SK-MEL-5 (cell line): ENCODE results near the gene AOPEP. TPM values are rescaled to one million over a fixed set of nuclear protein-coding genes. Genes with fewer than 3 reads are reported as not detected.

Source experiments
- DNase-seq: peaks from one replicate; pipeline ENCODE4 v3.0.0-alpha.2; 2016; ENCODE audit warnings: low read depth, low spot score
- in situ Hi-C: cut with HindIII; loops from 2 replicates; pipeline ENCODE4 v1.10.0; 2016; ENCODE audit warnings: low sequenced_read_pairs, high pct_unique_total_duplicates, low pct_unique_long_range_greater_than_20kb
- total RNA-seq: library from RNA; depleted of rRNA; stranded (reverse); fragments of >200 nt; shearing (Covaris generic); gene quantifications from 2 replicates; pipeline ENCODE4 v1.2.3, GENCODE V29; 2014

Gene AOPEP
- total RNA-seq, 1 experiment from 2014 or later = 20.8 TPM

DNA sequence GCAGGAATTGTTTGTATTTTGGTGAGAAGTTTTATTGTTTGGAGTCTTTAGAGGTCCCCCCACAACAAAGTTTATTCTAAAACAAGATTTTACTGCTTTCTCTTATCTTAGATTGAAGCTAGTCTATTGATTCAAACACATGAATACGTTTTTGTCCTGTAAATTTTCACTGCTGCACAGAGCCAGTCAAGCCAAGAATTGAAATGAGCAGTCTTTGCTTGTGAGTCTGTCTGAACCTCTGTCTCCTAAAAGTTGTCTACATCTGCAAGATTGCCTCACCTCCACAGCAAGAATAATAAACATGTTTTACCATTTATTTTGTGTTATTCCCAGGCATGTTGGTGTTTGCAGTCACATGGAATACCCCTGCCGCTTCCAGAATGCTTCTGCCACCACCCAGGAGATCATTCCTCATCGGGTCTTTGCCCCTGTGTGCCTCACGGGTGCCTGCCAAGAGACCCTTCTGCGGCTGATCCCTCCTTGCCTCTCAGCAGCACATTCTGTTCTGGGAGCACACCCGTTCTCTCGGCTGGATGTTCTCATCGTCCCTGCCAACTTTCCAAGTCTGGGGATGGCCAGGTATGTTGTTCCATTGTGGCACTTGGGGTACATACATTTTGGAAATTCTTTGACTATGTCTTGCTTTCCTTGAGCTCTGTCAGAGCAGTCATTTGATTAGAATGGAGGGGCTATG lies 74.1 kb downstream of the AOPEP start:
- in situ Hi-C loops = no loop called here
- no peak for DNase-seq

DNA sequence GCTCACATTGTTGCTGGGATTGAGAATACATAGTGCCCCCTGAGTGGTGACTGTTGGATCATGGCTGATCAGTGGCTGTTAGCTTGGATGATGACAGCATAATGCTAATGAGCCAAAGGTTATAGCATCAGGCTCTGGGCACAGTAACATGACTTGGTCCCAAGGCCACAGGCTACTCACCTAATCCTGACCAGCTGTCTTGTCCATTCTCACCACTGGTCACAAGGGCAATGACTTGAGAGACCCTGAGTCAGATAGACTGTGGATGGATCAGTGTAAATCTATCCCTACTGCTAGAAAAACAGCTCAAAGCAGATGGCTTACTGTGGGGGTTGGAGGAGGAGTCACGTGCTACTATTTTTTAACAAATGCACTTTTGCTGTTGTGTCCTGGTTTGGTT lies 74.7 kb downstream of the AOPEP start:
- in situ Hi-C loops = no loop called here
- DNase-seq = no peak

DNA sequence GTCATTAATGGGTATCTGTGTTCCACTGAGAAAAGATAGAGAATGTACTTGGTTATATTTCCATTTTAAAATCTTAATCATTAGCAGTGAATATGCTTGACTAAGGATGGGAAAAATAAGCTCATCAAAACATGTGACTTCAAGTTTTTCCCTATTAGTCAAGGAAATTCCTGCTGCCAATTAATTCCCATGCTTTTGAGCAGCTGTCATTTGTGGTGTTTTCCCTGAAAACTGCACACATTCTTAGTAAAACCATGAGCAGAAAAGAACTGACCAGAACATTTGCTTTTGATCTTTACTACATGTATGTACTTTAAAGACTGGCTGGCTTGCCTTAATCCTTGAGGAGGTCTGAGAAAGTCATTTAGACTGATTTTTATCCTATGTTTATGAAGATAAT lies 75.2 kb downstream of the AOPEP start:
- no peak for DNase-seq
- in situ Hi-C loops = no loop called here

DNA sequence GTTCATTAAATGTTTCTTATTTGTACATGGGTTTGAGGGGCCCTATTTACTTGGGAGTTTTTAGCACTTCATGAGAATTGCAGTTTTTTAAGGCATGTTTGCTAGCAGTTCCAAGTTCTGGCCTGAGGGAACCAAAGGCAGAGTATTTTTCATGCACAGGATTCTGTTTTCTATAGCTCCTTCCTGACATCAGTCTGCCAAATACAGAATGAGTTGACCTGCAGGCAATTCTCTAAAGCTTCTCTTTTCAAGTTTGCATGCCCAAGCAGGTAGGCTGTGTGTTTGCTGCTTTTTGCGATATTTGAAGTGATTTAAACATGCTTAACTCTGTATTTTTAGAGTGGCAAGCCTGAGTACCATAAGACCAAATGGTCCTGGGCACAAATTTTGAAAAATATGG lies 75.8 kb downstream of the AOPEP start:
- in situ Hi-C loops = no loop called here
- no peak for DNase-seq

DNA sequence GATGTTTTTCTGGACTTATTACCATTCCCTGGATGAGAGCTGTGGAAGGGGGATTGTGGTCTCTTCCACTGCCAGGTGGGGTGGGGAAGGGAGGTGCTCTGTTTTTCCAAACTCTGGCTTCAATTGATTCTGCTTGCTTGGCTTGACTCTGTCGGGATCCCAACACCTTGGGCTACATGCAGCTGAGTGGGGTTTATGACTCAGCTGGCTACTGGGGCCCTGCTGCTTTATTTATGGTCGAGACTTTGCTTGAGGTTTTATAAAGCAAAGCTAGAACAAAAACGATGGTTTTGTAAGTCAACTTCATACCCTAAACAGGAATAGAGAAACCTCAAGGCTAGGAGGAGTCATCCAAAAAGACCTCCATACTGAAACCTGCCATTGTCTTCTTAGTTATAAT lies 76.3 kb downstream of the AOPEP start:
- DNase-seq = no peak
- in situ Hi-C loops = no loop called here

DNA sequence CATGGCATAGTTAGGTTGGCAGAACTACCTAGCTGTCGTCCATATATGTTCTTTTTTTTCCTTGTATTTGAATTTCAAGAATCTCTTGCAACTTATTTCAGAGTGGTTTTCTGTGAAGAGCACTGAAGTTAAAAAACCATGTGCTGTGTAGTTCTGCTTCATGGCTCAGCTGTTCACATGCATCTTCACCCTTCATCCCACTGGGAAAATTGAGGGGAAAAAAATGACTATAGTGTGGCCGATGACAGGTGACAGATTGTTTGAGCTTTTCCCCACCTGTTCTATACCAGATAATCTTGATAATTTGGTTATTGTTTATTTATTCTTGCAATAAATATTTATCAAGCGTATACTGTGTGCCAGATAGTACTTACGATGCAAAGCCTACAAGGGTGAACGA lies 77.8 kb downstream of the AOPEP start:
- in situ Hi-C loops = no loop called here
- no peak for DNase-seq

DNA sequence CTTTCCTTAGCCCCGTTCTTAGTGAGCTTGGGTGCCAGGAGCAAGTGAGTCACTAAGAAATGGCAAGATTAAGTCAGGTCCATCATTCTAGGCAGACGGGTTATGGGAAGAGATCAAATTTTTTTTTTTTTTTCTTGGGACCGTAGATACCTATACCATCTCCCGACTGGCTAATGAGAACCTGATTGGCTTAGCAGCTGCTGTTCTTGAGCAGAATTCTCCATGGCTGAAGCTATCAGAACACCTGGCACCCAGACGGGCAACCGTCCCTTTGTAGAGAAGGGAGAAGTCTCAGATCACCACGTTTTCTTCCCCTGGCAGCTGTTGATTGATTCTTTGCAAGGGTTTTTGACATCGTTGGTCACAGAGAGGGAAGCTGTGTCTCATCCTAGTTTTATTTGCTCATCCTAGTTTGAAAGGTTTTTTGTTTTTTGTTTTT lies 78.6 kb downstream of the AOPEP start:
- in situ Hi-C loops = no loop called here
- no peak for DNase-seq

DNA sequence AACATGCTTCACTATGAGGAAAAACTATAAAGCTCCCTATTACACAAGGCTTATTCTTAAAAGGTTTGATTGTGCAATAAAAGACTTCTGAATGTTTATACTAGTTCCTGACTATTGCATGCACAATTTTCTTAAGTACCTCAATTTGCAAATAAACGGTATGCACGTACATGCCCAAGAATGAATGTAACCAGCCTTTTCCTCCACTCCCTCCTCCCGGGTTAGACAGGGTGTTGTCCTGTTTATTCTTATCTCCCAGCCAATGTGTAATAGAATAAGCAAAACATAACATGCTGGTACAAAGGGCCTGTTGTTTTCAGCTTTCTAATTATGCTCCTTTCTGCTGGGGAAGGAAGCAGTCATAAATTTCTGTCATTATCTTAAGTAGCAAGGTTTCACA lies 79.1 kb downstream of the AOPEP start:
- peak; percentile 81 for DNase-seq
- in situ Hi-C loops = no loop called here

DNA sequence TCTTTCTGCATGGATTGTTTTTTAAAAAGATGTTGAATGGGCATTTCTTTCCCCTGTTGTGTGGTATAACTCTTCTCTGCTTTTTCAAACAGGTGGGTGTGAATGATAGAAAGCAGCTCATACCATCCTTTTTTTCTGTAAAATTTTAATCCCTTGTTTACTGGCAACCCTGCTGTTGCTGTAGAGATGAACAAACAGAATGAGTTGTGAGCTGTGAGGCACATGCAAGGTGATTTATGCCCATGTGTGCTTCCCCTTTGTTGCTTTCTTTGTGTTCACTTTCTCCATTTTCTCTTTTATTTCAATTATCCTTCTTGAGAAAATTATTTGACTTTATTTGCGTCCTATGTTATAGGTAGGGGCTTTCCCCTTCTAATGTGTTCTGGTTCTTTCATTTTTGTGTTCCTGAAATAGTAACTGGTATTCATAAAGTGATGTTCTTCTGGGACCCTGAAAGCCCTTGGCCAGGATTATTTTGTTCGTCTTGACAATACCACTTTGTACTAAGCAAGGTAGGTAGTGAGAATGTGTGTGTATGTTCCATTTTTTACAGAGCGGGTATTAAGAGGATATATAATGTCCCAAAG lies 79.9 kb downstream of the AOPEP start:
- in situ Hi-C loops = no loop called here
- no peak for DNase-seq

DNA sequence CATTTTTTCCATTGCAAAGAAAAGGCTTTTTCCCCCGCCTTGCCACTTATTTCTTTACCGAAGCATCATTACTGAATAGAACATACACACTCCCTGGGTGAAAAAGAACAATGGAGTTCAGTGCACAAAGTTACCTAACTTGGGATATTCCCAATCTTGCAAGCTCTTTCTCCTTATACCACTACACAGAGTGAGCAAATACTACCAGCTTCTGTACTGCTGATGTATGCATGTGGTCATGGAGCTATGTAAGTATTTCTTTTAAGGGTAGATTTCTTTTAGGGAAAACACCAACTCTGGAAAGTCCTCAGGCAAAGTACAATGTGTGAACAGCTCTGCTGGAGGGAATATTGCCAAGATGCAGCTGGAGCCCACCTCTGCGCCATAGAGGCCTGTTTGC lies 81.1 kb downstream of the AOPEP start:
- in situ Hi-C loops = no loop called here
- DNase-seq = no peak

DNA sequence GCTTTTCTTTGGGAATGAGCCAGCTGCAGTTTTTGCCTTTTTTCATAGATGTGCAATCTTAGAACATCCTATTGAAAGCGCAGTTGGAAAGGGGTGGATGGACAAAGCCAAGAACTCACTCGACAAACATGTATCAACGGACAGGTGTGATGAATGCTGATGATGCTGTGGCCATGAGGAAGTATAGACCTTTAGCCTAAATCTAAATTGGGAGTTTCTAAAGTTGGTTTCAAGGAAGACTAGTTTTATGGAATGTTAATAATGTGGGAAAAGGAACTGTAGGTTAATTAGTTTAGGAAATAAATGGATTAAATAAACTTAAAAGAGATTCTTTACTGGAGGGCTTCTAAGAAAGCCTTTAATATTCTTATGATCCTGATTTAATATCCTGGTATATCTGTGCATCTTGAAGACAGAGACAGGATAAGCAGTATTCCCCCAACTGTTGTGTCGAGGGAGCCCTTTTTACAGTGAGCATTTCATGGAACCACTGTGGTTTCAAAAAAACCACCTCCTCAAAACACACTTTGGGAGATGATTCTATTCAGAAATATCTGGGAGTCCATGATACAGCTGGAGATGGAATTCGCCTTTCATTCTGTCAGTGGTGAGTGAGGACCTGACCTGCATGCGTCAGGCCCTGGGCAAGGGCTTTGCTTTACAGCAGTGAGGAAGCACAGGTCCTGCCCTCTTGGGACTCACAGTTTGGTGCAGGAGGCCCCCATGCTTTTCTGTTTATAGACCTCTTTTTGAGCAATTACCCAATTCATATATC lies 82.6 kb downstream of the AOPEP start:
- in situ Hi-C loops = no loop called here
- DNase-seq = no peak

DNA sequence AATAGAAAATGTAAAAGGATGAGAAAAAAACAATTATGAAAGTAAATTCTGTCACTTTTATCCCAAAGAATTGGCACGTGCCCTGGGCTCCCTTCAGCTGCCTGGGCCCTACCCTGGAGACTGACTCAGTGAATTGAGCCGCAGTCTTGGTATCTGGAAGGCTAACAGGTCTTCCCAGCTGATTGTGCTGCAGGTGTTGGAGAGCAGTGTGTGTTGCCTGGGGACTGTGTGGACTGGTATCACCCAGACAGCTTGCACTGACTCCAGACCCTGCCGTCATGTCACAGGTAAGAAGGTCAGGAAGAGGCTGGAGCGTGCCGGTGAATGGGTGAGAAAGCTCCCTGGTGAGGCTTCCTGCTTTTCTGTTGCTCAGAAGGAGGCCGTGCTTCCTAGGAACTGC lies 83.3 kb downstream of the AOPEP start:
- DNase-seq = no peak
- in situ Hi-C loops = no loop called here

DNA sequence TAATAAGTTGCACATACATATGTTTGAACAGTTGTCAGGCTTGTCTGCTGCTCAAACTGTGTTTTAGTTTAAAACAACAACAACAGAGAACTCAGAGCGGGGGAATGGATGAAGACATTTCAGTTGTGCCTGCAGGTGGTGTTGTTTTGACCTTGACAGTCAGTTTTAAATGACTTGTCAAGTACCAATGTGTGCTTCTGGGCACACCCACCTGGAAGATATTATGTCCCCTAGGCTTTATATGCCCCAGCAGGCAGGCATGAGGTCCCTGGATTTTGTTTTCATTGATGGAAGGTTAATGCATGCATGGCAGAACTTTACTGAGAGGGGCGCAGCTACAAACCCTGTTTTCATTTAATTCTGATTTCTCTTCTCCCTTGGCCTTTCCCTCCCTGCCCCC lies 84.6 kb downstream of the AOPEP start:
- in situ Hi-C loops = no loop called here

DNA sequence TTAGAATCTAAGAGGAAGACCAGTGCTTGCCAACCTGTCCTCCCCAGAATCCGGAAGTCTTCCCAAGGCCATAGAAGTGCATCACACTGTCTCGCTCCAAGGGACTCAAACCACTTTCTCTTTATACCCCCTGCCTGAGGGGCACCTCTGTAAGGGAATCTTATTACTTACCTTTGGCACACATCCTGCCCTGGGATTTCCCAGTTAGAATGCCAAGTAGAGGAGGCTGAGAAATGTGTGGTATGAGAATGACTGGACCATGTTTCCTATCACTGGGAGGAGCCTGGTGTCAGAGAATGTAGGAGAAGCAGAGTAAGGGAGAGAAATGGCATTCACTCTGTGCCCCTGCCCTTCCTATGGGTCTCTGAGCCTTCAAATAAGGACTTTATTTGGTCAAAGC lies 85.8 kb downstream of the AOPEP start:
- no peak for DNase-seq
- in situ Hi-C loops = no loop called here

More for the DNA sequence above, 84.6 kb downstream of the AOPEP start:
- no peak for DNase-seq

DNA sequence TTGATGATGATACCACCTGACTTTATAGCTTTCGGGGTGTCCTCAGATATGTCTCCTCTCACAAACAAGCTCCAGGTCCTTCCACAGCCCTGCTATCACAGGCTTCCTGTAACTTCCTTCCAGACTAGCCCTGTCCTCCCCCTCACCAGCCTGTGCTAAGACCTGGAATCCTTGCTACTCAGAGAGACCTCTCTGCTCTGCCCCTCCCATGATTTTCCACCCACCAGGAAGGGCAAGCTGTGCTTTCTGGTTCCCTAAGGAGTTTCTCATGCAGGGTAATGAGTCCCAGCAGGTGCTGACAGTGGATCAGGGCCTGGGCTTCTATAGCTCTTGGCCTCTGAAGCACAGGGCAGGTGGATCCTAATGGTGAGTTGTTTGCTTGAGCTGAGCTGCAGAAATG lies 86.9 kb downstream of the AOPEP start:
- in situ Hi-C loops = no loop called here
- DNase-seq = no peak

DNA sequence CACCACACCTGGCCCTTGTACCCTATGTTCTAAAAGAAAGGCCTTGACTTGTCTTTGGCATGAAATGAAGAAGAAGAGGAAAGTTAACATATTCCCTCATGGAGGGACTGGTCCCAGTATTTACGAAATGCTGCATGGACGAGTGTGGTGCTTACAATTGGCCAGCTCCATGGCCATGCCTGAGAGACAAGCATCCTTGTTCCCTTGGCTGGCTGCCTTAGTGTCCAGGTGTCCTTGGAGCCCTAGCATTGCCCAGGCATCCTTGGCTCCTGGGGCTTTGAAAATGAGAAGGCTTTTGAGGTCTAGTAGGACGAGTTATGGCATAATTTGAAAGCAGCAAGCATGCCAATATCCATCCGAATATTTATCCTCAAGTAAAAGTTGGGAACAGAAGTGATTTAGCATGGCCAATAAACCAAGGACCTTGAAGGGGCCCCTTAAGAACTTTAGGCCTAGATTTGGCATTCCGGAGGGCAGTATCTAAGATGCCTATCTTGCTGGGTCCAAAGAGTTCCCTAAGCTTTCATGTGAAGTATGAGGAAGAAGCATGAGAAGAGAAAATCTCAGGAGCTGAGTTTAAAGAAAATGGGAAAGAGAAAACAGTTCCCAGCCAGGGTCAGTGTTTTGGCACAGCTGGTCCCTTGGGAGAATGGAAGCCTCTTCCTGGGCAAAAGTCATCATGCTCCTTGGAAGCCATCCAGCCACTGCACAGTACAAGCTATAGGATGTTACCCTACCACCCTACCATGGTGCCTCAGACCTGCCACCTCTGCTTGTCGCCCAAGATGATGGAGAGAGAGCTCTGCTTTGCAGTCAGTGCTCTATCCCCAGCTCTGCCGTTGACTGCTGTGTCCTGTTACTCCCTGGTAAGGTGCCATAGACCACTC lies 91.0 kb downstream of the AOPEP start:
- in situ Hi-C loops = no loop called here
- DNase-seq = no peak

DNA sequence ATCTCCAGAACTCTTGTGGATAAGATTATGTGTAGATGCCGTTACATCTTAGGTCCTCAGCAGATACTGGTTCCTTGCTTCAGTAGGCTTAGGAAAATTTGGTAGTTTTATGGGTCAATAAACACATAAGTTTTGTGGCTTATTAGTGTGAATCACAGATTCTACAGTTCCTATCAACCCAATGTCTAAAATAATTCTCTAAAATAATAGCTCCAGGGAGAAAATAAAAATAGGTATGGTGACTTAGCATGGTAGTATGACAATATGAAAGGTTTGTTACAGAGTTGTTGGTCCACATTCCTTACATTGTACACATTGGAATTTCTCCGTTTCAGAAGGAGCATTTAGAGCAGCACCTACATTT lies 91.7 kb downstream of the AOPEP start:
- in situ Hi-C loops = no loop called here
- no peak for DNase-seq

DNA sequence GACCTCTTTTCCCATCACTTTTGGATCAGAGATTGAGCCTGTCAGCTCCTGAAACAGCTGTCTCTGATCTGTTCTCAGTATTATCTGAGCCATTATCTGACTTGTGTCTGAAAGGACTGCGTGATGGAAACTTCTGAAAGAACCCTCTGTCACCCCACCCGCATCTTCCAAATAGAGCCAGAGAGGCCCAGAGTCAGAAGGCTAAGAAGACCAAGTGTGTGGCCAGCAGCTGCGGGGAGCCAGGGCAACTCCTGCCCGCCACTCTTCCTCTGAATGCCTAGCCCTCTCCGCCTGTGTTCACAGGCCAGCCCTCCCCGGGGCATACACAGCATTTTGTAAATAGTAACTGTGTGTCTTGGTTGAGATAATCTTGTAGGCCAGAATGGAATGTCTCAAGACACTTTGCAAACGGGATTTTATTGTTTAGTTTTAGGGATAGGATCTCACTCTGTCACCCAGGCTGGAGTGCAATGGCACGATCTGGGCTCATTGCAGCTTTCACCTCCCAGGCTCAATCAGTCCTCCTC lies 92.7 kb downstream of the AOPEP start:
- in situ Hi-C loops = no loop called here
- no peak for DNase-seq
